Measurements from ENCODE around the gene EPHB3. TPM values are rescaled to one million over a fixed set of nuclear protein-coding genes. Genes with fewer than 3 reads are reported as not detected.

Gene EPHB3
- total RNA-seq, 2 experiments from 2014 or later: 0.19 to 0.22 TPM

DNA sequence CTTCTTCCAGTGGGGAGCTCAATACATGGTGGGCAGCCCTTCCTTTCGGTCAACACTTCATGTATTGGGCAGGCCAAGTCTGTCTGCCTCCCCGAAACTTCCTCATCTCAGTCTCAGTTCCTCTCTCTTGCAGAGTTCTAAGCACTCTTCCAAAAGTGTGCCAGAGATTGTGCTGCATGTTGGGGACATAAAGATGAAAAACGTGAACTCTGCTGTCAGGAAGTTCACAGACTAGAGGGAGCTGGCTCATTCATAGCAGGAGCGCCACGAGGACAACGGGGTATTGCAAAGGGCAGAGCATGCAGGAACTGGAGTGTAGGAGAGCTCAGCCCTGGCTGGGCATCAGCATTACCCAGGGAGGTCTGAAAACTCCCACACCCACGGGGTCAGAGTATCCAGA lies 15.3 kb upstream of the EPHB3 start:
- peaks cover 18% of the 10 kb centered on the region for H3K27me3 Mint-ChIP-seq
- H3K4me1 Mint-ChIP-seq (ENCODE audit: low read depth): peaks cover 17% of the 10 kb centered on the region
- intact Hi-C loops (cut with DNase I, micrococcal nuclease): loop anchor here in 1 of 2 experiments (10.0 kb wide), 1 partner anchor 401 kb away; no protein-coding TSS in a partner anchor
- H3K27ac Mint-ChIP-seq: no peak overlapping the region
- H3K4me3 ChIP-seq (ENCODE audit: low read length): no peak overlapping the region
- no peaks in the 10 kb centered on the region for H3K9me3 Mint-ChIP-seq
- H3K4me1 ChIP-seq (ENCODE audit: insufficient read depth, low read length): peaks cover 11% of the 10 kb centered on the region
- peaks cover 4 to 5% of the 10 kb centered on the region in 2 experiments for H3K27me3 ChIP-seq (ENCODE audit: control insufficient read depth in 1 of 2, insufficient read depth in 2 of 2, low read length in 2 of 2)
- H3K4me3 Mint-ChIP-seq: no peak overlapping the region
- H3K9me3 ChIP-seq (ENCODE audit: control insufficient read depth in 1 of 2, insufficient read depth in 1 of 2, low read length in 2 of 2): no peaks in the 10 kb centered on the region
- peak in 2 of 14 experiments; percentile 42 to 44 for DNase-seq
- no peaks in the 10 kb centered on the region for H3K36me3 Mint-ChIP-seq (ENCODE audit: low read depth)
- CTCF ChIA-PET: interaction anchor here (1.9 kb wide), 1 partner anchor 32 kb away, joined by 4 read pairs; no protein-coding TSS in a partner anchor
- TF ChIP-seq, protein P1, sequence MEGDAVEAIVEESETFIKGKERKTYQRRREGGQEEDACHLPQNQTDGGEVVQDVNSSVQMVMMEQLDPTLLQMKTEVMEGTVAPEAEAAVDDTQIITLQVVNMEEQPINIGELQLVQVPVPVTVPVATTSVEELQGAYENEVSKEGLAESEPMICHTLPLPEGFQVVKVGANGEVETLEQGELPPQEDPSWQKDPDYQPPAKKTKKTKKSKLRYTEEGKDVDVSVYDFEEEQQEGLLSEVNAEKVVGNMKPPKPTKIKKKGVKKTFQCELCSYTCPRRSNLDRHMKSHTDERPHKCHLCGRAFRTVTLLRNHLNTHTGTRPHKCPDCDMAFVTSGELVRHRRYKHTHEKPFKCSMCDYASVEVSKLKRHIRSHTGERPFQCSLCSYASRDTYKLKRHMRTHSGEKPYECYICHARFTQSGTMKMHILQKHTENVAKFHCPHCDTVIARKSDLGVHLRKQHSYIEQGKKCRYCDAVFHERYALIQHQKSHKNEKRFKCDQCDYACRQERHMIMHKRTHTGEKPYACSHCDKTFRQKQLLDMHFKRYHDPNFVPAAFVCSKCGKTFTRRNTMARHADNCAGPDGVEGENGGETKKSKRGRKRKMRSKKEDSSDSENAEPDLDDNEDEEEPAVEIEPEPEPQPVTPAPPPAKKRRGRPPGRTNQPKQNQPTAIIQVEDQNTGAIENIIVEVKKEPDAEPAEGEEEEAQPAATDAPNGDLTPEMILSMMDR (IDR thresholded peaks at IDR 0.05): no peak
- POLR2A ChIA-PET: interaction anchor here (0.7 to 1.2 kb wide), 3 partner anchors 9 to 15 kb away, joined by 3 to 8 read pairs (median 3); partner anchors contain the start of gene EPHB3
- H3K27ac ChIP-seq (ENCODE audit: low read depth in 1 of 2, low read length in 2 of 2): no peak overlapping the region
- no peak for ATAC-seq (ENCODE audit: poor library complexity)
- H3K36me3 ChIP-seq (ENCODE audit: insufficient read depth, low read length): no peaks in the 10 kb centered on the region

DNA sequence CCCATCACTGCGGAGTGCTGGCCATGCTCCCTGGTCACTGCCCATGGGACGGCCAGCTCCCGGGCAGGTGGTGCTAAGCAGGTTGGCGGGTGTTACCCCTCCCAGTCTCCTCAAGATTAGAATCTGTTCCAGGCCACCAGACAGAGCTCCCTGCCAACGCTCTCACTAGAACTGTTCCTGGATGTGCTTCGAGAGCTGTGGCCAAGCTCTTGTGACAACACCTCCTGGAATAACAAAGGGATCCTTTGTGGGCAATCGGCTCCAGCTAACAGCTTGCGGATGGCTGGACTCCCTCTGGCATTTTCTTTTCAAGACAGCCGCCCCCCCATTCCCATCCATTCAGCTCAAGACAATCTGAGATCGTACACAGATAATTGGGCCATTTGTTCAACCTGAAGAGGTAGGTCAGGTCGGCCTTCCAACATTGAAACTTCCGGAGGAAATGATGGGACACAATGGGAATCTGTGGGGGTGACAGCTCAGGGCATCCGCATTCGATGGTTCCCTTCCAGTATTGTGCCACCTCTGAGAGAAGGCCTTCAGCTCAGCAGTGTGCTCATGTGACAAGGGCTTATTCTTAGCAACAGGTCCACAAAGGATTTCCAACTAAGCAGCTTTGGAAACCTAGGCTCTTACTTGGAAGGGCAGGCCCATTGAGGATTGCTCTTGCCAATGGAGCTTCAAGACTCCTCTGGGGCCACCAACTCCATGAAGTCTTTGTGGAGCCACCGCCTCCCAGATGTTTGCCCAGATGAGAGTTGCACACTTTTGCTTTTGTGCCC lies 11.6 kb upstream of the EPHB3 start:
- Histone ChIP-seq H3K27me3 (ENCODE audit: control insufficient read depth in 1 of 2, insufficient read depth in 2 of 2, low read length in 2 of 2) (no peaks in the 10 kb centered on the region), H3K27ac (ENCODE audit: low read depth in 1 of 2, low read length in 2 of 2) (no peak overlapping the region), H3K36me3 (ENCODE audit: insufficient read depth, low read length) (no peaks in the 10 kb centered on the region), H3K4me1 (ENCODE audit: insufficient read depth, low read length) (peaks cover 28% of the 10 kb centered on the region), H3K9me3 (ENCODE audit: control insufficient read depth in 1 of 2, insufficient read depth in 1 of 2, low read length in 2 of 2) (no peaks in the 10 kb centered on the region), H3K4me3 (ENCODE audit: low read length) (no peak overlapping the region)
- no peaks in the 10 kb centered on the region for H3K36me3 Mint-ChIP-seq (ENCODE audit: low read depth)
- H3K9me3 Mint-ChIP-seq: no peaks in the 10 kb centered on the region
- ATAC-seq (ENCODE audit: poor library complexity): no peak
- peaks cover 28% of the 10 kb centered on the region for H3K4me1 Mint-ChIP-seq (ENCODE audit: low read depth)
- intact Hi-C loops (cut with DNase I, micrococcal nuclease): loop anchor here in 1 of 2 experiments (10.0 kb wide), 1 partner anchor 405 kb away; no protein-coding TSS in a partner anchor
- POLR2A ChIA-PET: interaction anchor here (1.2 to 1.3 kb wide), 2 partner anchors 11 to 25 kb away, joined by 3 to 4 read pairs; partner anchors contain the start of gene EPHB3
- H3K27me3 Mint-ChIP-seq: peaks cover 6% of the 10 kb centered on the region
- no peak overlapping the region for H3K4me3 Mint-ChIP-seq
- TF ChIP-seq, protein P1 (IDR thresholded peaks at IDR 0.05): no peak
- H3K27ac Mint-ChIP-seq: no peak overlapping the region
- DNase-seq: no peak
- CTCF ChIA-PET: interaction anchor here (0.8 to 1.4 kb wide), 3 partner anchors 9 to 178 kb away, joined by 3 to 4 read pairs (median 3); partner anchors contain the start of gene EPHB3

DNA sequence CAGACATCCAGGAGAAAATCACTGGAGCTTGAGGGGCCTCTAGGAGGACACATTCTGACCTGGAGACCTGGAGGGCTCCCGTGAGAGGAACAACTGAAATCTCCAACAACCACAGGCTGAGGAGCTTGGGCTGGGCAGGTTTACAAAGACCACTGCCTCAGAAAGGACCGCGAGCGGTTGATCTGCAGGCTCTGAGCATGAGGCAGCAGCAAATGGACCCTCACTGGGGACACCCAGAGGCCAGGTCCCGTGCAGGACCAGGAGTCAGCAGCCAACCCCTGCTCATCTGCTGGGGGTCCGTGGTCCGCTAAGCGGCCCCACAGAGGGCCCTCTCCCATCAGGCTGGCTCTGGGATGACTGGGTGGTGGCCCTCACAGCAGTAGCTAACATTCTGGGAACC lies 10.5 kb upstream of the EPHB3 start:
- H3K27ac Mint-ChIP-seq: no peak overlapping the region
- DNase-seq: no peak

More for the DNA sequence above, 10.5 kb upstream of the EPHB3 start:
- TF ChIP-seq, protein P1 (IDR thresholded peaks at IDR 0.05): no peak
- Mint-ChIP-seq H3K4me1 (ENCODE audit: low read depth) (peaks cover 31% of the 10 kb centered on the region), H3K27me3 (peaks cover 1% of the 10 kb centered on the region), H3K4me3 (no peak overlapping the region), H3K9me3 (no peaks in the 10 kb centered on the region), H3K36me3 (ENCODE audit: low read depth) (no peaks in the 10 kb centered on the region)
- no peaks in the 10 kb centered on the region for H3K9me3 ChIP-seq (ENCODE audit: control insufficient read depth in 1 of 2, insufficient read depth in 1 of 2, low read length in 2 of 2)
- H3K27ac ChIP-seq (ENCODE audit: low read depth in 1 of 2, low read length in 2 of 2): no peak overlapping the region
- H3K36me3 ChIP-seq (ENCODE audit: insufficient read depth, low read length): no peaks in the 10 kb centered on the region
- POLR2A ChIA-PET: no interaction called here
- H3K4me3 ChIP-seq (ENCODE audit: low read length): no peak overlapping the region
- peaks cover 39% of the 10 kb centered on the region for H3K4me1 ChIP-seq (ENCODE audit: insufficient read depth, low read length)
- intact Hi-C loops (cut with DNase I, micrococcal nuclease): no loop called here
- no peaks in the 10 kb centered on the region for H3K27me3 ChIP-seq (ENCODE audit: control insufficient read depth in 1 of 2, insufficient read depth in 2 of 2, low read length in 2 of 2)
- CTCF ChIA-PET: no interaction called here
- no peak for ATAC-seq (ENCODE audit: poor library complexity)
